HL-60/S4 treated with phorbol 12-myristate 13-acetate at 8.2 ng/mL for 4 days and 3 days (cell line): ENCODE measurements around the gene ITPKC.

Experiments used
- in situ Hi-C: fragments of 300-500 bp; cut with MboI; formaldehyde crosslinking; loops from 2 replicates; pipeline ENCODE4 v1.15.0; 2022; ENCODE audit warnings: low sequenced_read_pairs

Gene ITPKC

GRCh38 chr19:40739030-40739839 lies 22.3 kb downstream of the ITPKC start:
- in situ Hi-C loops, result no loop called here

DNA sequence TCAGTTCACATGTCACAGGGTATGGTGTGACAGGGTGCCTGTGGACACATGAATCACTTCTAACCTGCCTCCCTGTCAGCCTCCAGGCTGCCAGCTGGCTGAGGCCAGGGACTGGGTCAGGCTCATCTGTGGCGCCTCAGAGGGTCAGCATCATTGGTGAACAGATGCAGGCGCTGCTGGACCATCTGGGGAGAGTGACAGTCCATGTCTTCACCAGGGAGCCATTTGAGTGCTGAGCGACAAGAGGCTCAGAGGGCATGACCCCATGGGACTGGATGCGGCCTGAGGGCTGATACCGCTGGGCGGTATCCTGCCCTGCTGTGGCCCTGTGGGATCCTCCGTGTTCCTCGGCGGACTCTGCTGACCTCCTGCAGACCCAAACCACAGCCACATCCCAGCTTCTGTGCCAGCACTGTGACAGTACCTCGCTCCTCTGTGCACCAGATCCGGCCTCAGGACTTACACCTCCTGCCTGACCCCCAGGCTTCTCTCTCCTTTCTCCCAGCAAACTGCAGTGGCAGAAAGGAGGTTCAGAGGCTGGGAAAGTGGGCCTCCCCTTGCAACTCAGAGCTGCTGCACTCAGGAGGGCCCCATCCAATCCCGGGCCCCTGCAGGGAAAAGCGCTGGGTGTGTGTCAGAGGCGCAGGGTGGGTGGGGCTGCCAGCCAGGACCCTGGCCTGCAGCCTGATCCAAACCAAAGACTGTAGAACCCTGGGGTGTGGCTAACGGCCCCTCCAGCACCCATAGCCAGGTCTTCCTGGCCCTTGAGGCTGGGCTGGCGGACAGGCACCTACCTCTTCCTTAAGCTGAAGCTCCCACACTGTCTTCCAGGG lies 23.2 kb downstream of the ITPKC start:
- in situ Hi-C loops, result no loop called here

- in situ Hi-C loops, result no loop called here
Measured at GRCh38 chr19:40740747-40741146, 23.8 kb downstream of the ITPKC start.

- in situ Hi-C loops, result no loop called here
Measured at GRCh38 chr19:40741527-40742390, 24.8 kb downstream of the ITPKC start.

GRCh38 chr19:40742477-40742876 lies 25.6 kb downstream of the ITPKC start:
- in situ Hi-C loops, result no loop called here

GRCh38 chr19:40742886-40743285 lies 26.0 kb downstream of the ITPKC start:
- in situ Hi-C loops, result no loop called here

GRCh38 chr19:40743926-40744325 lies 27.0 kb downstream of the ITPKC start:
- in situ Hi-C loops, result no loop called here

GRCh38 chr19:40744554-40745401 lies 27.9 kb downstream of the ITPKC start:
- in situ Hi-C loops, result no loop called here

GRCh38 chr19:40745402-40745780 lies 28.5 kb downstream of the ITPKC start:
- in situ Hi-C loops, result no loop called here

GRCh38 chr19:40747536-40747935 lies 30.6 kb downstream of the ITPKC start:
- in situ Hi-C loops, result no loop called here

DNA sequence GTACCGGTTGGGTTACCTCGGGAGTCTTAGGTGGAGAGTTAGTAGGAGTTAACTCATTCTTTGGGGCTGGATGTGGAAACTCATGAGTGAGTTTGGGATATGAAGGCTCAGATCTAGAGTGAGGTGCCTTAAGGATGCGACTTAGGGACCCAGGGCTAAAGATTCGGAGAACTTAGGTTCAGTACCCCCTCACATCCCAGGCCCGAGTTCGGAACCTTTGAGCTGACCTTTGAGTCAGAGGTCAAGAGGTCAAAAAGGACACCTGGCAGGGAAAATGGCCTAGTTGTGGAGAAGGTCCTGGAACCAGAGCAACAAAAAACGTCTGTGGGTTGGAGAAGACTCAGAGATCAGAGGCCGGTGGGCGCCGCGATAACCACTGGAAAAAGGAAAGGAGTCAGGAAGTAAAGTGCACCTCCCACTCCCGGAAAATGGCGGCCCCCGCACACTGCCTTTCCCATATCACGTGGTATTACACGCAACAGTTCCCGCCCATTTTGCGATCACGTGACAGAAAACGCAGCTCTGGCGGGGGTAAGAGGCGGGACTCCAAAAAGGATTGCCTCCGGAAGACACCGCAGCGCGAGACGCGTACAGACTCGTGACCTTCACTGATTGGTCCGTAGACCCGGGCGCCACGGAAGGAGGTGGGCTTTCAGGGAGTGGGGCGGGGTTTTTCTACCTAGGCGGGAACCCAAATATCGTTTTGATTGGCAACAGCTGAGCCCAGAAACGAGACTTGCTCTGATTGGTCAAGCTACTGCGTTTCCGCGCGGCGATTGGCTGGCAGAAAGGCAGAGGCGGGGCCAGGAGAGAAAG lies 33.4 kb downstream of the ITPKC start, which contains the start of gene ACTMAP:
ACTMAP (minus strand) TSS at position 420 of the 816 bp plus-strand sequence. CDS start 674 bp downstream, outside the sequence.
- in situ Hi-C loops, result no loop called here

DNA sequence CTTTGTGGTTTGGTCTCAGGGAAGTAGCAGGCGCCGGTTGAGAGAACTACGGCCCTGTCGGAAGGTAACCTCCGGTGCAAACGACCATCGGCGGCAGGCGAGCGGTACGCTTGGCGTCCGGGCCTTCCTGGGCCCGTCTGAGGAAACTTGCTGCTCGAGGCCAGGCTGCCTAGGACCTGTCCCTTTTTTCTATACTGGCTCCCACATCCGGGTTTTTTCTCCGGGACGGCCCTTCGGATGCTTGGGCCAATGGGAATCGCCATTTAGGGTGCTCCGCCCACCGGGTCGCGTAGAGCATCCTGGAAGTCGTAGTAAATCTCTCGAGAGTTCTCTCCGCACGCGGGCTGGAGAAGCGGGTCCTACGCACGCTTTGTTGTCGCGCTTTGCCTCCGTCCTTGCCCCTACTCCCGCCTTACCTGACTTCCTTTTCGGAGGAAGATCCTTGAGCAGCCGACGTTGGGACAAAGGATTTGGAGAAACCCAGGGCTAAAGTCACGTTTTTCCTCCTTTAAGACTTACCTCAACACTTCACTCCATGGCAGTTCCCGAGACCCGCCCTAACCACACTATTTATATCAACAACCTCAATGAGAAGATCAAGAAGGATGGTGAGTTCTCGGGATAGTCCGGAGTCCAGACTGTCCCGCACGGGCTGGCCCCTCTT lies 34.1 kb downstream of the ITPKC start, which contains the start of gene SNRPA:
SNRPA (plus strand) TSS at position 330 of the 664 bp plus-strand sequence; CDS start at position 536, 206 bp downstream.
- in situ Hi-C loops, result no loop called here

- in situ Hi-C loops, result no loop called here
Measured at GRCh38 chr19:40752257-40752781, 35.4 kb downstream of the ITPKC start.

DNA sequence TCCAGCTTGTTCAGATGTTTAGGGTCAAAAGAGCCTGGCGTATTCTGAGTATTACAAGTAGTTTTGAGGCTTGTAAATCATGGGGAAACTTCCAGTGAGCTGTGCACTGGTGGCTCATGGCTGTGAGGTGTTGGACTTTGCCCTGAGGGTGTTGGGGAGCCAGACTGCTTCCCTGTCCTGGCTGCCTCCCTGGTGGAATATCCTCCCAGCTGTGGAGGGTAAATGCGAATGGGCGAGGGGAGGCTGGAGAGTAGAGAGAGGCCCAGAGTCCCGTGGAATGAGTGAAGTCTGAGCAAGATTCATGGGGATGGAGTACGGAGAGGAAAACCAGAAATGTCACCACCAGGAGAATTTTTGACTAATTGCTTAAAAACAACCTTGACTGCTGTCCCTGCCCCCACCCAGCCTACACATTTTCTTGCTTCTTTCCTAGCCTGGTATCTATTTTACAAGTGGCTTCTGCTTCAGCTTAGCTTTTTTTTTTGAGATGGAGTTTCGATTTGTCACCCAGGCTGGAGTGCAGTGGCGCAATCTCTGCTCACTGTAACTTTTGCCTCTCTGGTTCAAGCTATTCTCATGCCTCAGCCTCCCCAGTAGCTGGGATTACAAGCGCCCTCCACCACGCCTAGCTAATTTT lies 37.8 kb downstream of the ITPKC start:
- in situ Hi-C loops, result no loop called here

GRCh38 chr19:40755248-40755624 lies 38.3 kb downstream of the ITPKC start:
- in situ Hi-C loops, result no loop called here

GRCh38 chr19:40755791-40756190 lies 38.9 kb downstream of the ITPKC start:
- in situ Hi-C loops, result no loop called here

GRCh38 chr19:40756502-40757110 lies 39.7 kb downstream of the ITPKC start:
- in situ Hi-C loops, result no loop called here
